NCI-H2081 (cell line): ENCODE measurements around the gene PIGT.

Experiments
- DNase-seq, 2 experiments: peaks; one replicate each; lab custom pipeline; 2025; lab: John Stamatoyannopoulos, UW

The PIGT gene

GRCh38 chr20:45427236-45428149, 11.6 kb downstream of the PIGT start:
- no peak for DNase-seq

- no peak for DNase-seq
Measured at GRCh38 chr20:45429618-45430017, 13.7 kb downstream of the PIGT start.

GRCh38 chr20:45432294-45432693, 16.4 kb downstream of the PIGT start:
- no peak for DNase-seq

- no peak for DNase-seq
Measured at GRCh38 chr20:45433316-45433715, 17.4 kb downstream of the PIGT start.

- no peak for DNase-seq
Measured at GRCh38 chr20:45433976-45434375, 18.0 kb downstream of the PIGT start.

- DNase-seq, result peak; percentile 83 to 91
Measured at GRCh38 chr20:45436732-45437485, 21.0 kb downstream of the PIGT start.

GRCh38 chr20:45440424-45440823, 24.5 kb downstream of the PIGT start:
- DNase-seq, result no peak

GRCh38 chr20:45440891-45441685, 25.1 kb downstream of the PIGT start:
- DNase-seq, result no peak

- DNase-seq, result no peak
Measured at GRCh38 chr20:45441746-45442145, 25.8 kb downstream of the PIGT start.

GRCh38 chr20:45444050-45444449, 28.1 kb downstream of the PIGT start:
- DNase-seq, result no peak

GRCh38 chr20:45445805-45446562, 30.0 kb downstream of the PIGT start:
- peak in 1 of 2 experiments; percentile 15 for DNase-seq

- DNase-seq, result no peak
Measured at GRCh38 chr20:45448270-45448669, 32.3 kb downstream of the PIGT start.

- no peak for DNase-seq
Measured at GRCh38 chr20:45449528-45449927, 33.6 kb downstream of the PIGT start.

GRCh38 chr20:45450097-45450818, 34.3 kb downstream of the PIGT start:
- DNase-seq, result peak; percentile 44 to 56

- DNase-seq, result no peak
Measured at GRCh38 chr20:45452238-45452637, 36.3 kb downstream of the PIGT start.

GRCh38 chr20:45452772-45453691, 37.1 kb downstream of the PIGT start:
- no peak for DNase-seq

- peak; percentile 33 to 48 for DNase-seq
Measured at GRCh38 chr20:45456632-45457031, 40.7 kb downstream of the PIGT start.

GRCh38 chr20:45459606-45460005, 43.7 kb downstream of the PIGT start:
- DNase-seq, result no peak

- no peak for DNase-seq
Measured at GRCh38 chr20:45461225-45461624, 45.3 kb downstream of the PIGT start.
